Panc1 (cell line): ENCODE data around the gene TMEM151B. TPM values are rescaled to one million over a fixed set of nuclear protein-coding genes. Genes with fewer than 3 reads are reported as not detected.
A peak's percentile ranks its signal among the peaks of the same experiment; 100 is the strongest.

ENCODE experiments used
- ATAC-seq: fragments of 200-7000 bp; cut with Tn5 transposase; 2 replicates; pipeline ENCODE4 v1.9.1; 2020; ENCODE audit warnings: mild to moderate bottlenecking, moderate library complexity
- BruUV-seq: library from RNA; stranded (reverse); fragments of 400-500 nt; replicated peaks from 2 replicates; lab custom pipeline; 2021; lab: Mats Ljungman, UMichigan
- CTCF ChIA-PET: fragments of 300-600 bp; sonication (Branson Sonifier 250); formaldehyde crosslinking; loops from one replicate; lab custom pipeline; 2022; ENCODE audit warnings: antibody characterized with exemption; lab: Charles Lee
- POLR2A ChIA-PET: fragments of 300-600 bp; sonication (Branson Sonifier 250); formaldehyde crosslinking; loops from one replicate; lab custom pipeline; 2022; ENCODE audit warnings: antibody characterized with exemption; lab: Charles Lee
- DNase-seq: peaks from one replicate; pipeline ENCODE4 v3.0.0-alpha.2; 2010; ENCODE audit warnings: low read depth, low spot score
- H3K27ac ChIP-seq: 2 replicates; pipeline ENCODE4 v1.5.1; 2011; ENCODE audit warnings: mild to moderate bottlenecking, low read length, inconsistent platforms
- H3K27me3 ChIP-seq: fragments of 200-500 bp; sonication (Bioruptor generic); 2 replicates; pipeline ENCODE4 v1.6.0; 2014; ENCODE audit warnings: low read length, inconsistent platforms; ENCODE audit not compliant: control insufficient read depth, insufficient read depth
- H3K36me3 ChIP-seq: fragments of 200-500 bp; sonication (Bioruptor generic); 2 replicates; pipeline ENCODE4 v1.5.1; 2014; ENCODE audit warnings: inconsistent platforms, mild to moderate bottlenecking, low read length, moderate library complexity; ENCODE audit not compliant: control insufficient read depth, insufficient read depth
- H3K4me1 ChIP-seq: 2 replicates; pipeline ENCODE4 v1.5.1; 2011; ENCODE audit warnings: inconsistent platforms, mild to moderate bottlenecking, low read length, moderate library complexity; ENCODE audit not compliant: control insufficient read depth, insufficient read depth
- H3K4me3 ChIP-seq, 2 experiments: 2 replicates each; pipeline ENCODE4 v1.5.1; 2011 to 2012; ENCODE audit warnings: low read depth in 2 of 2, low read length in 2 of 2, mild to moderate bottlenecking in 2 of 2, inconsistent platforms in 1 of 2, moderate library complexity in 1 of 2
- H3K9me3 ChIP-seq: fragments of 200-500 bp; sonication (Bioruptor generic); 2 replicates; pipeline ENCODE4 v1.5.1; 2014; ENCODE audit warnings: low read depth, mild to moderate bottlenecking, inconsistent platforms, low read length, moderate library complexity; ENCODE audit not compliant: control insufficient read depth, insufficient read depth
- CTCF ChIP-seq: fragments of 450-650 bp; IDR thresholded peaks from 2 replicates; pipeline ENCODE4 v1.5.1; 2017; ENCODE audit warnings: mild to moderate bottlenecking
- POLR2AphosphoS5 ChIP-seq: IDR thresholded peaks from 2 replicates; pipeline ENCODE4 v1.6.1; 2012; ENCODE audit warnings: mild to moderate bottlenecking, low read depth, low read length, moderate library complexity
- REST ChIP-seq, 2 experiments: IDR thresholded peaks; 2 replicates each; pipeline ENCODE4 v1.6.1; 2011 to 2012; ENCODE audit warnings: low read depth in 2 of 2, control low read depth in 1 of 2, low read length in 1 of 2, mild to moderate bottlenecking in 1 of 2, moderate library complexity in 1 of 2; ENCODE audit not compliant: insufficient read depth in 1 of 2
- SIN3A ChIP-seq: IDR thresholded peaks from 2 replicates; pipeline ENCODE4 v1.6.1; 2012; ENCODE audit warnings: low read depth, mild to moderate bottlenecking, low read length, moderate library complexity, borderline replicate concordance; ENCODE audit not compliant: insufficient read depth
- TCF7L2 ChIP-seq: IDR thresholded peaks from 2 replicates; pipeline ENCODE4 v1.6.1; 2011; ENCODE audit warnings: mild to moderate bottlenecking, low read depth, low read length, inconsistent platforms
- in situ Hi-C: cut with HindIII; loops from 2 replicates; pipeline ENCODE4 v1.10.0; 2016; ENCODE audit warnings: low sequenced_read_pairs, low pct_unique_long_range_greater_than_20kb
- intact Hi-C: fragments of 100-400 bp; cut with micrococcal nuclease; formaldehyde crosslinking; loops from one replicate; pipeline ENCODE4 v1.10.0; 2022; ENCODE audit not compliant: unreplicated experiment
- total RNA-seq: library from RNA; stranded (reverse); gene quantifications from one replicate; pipeline ENCODE4 v1.2.1, GENCODE V29; 2021; ENCODE audit not compliant: unreplicated experiment

The TMEM151B gene
- total RNA-seq, 1 experiment from 2014 or later, result 0.18 TPM

- POLR2A ChIA-PET, result no interaction called here
- DNase-seq (no peak), ATAC-seq (no peak)
- H3K4me1 ChIP-seq, result no peaks in the 10 kb centered on the region
- CTCF ChIA-PET, result interaction anchor here (0.8 to 2.0 kb wide), 5 partner anchors 36 to 68 kb away, joined by 3 to 18 read pairs (median 7); partner anchors contain the start of gene AARS2
- H3K27me3 ChIP-seq, result peaks cover 16% of the 10 kb centered on the region
- intact Hi-C loops, result loop anchor here (2.0 kb wide), 1 partner anchor 35 kb away; no protein-coding TSS in a partner anchor
- no peak overlapping the region for H3K27ac ChIP-seq
- H3K4me3 ChIP-seq, result no peak overlapping the region
- TF ChIP-seq SIN3A, result no peak
- TF ChIP-seq REST (IDR thresholded peaks at IDR 0.05; ENCODE audit: insufficient read depth in 1 of 2, low read depth in 2 of 2, low read length in 1 of 2), result no peak
- TF ChIP-seq POLR2AphosphoS5, result no peak
- TF ChIP-seq TCF7L2, result no peak
- TF ChIP-seq CTCF, result no peak
- no peaks in the 10 kb centered on the region for H3K9me3 ChIP-seq
- in situ Hi-C loops, result no loop called here
- no TSS peak for BruUV-seq
- H3K36me3 ChIP-seq, result no peaks in the 10 kb centered on the region; the same call in 1 of the 2 replicates
Measured at GRCh38 chr6:44269178-44269920, 901 bp upstream of the TMEM151B start.

GRCh38 chr6:44270526-44271405, 516 bp downstream of the TMEM151B start:
- no peaks in the 10 kb centered on the region for H3K36me3 ChIP-seq
- peaks cover 16% of the 10 kb centered on the region for H3K27me3 ChIP-seq
- TF ChIP-seq SIN3A (no peak), REST (IDR thresholded peaks at IDR 0.05; ENCODE audit: insufficient read depth in 1 of 2, low read depth in 2 of 2, low read length in 1 of 2) (peak; percentile 61 to 78; a peak in 2 of 4 replicates)
- H3K4me3 ChIP-seq, result peak overlapping the region; percentile 4 to 21; a peak in 2 of 4 replicates
- no peak overlapping the region for H3K27ac ChIP-seq
- BruUV-seq, result no TSS peak
- no peaks in the 10 kb centered on the region for H3K9me3 ChIP-seq
- intact Hi-C loops (no loop called here), in situ Hi-C loops (no loop called here)
- CTCF ChIA-PET, result interaction anchor here (1.0 kb wide), 2 partner anchors 34 to 69 kb away, joined by 3 read pairs; no protein-coding TSS in a partner anchor
- POLR2A ChIA-PET, result interaction anchor here (0.6 kb wide), 1 partner anchor 52 kb away, joined by 4 read pairs; no protein-coding TSS in a partner anchor
- no peaks in the 10 kb centered on the region for H3K4me1 ChIP-seq
- ATAC-seq, result no peak
- DNase-seq, result no peak
